HepG2 (cell line): ENCODE measurements around the gene LARP1. TPM values are rescaled to one million over a fixed set of nuclear protein-coding genes. Genes with fewer than 3 reads are reported as not detected.

Source experiments
- CENPX ChIP-seq: sonication (generic); formaldehyde crosslinking; IDR thresholded peaks from 2 replicates; pipeline ENCODE4 v1.9.0; 2021; ENCODE audit warnings: mild to moderate bottlenecking, missing genetic modification reagents, moderate library complexity
- CHCHD3 ChIP-seq: sonication (generic); formaldehyde crosslinking; IDR thresholded peaks from 2 replicates; pipeline ENCODE4 v1.8.0; 2022; ENCODE audit warnings: mild to moderate bottlenecking, missing genetic modification reagents, moderate library complexity
- FOSL1 ChIP-seq: sonication (generic); formaldehyde crosslinking; IDR thresholded peaks from 2 replicates; pipeline ENCODE4 v1.9.0; 2021; ENCODE audit warnings: missing genetic modification reagents, borderline replicate concordance
- GMEB2 ChIP-seq: IDR thresholded peaks from 2 replicates; pipeline ENCODE4 v1.6.1; 2016; ENCODE audit warnings: missing biosample characterization, missing genetic modification reagents, low read depth
- KDM3A ChIP-seq: IDR thresholded peaks from 2 replicates; pipeline ENCODE4 v1.6.1; 2018; ENCODE audit warnings: low read depth, missing compliant biosample characterization
- MNT ChIP-seq: fragments of 450-650 bp; IDR thresholded peaks from 2 replicates; pipeline ENCODE4 v1.6.1; 2016
- RBM22 ChIP-seq: fragments of 200-400 bp; formaldehyde crosslinking; optimal IDR thresholded peaks from 2 replicates; pipeline ENCODE3; 2017; ENCODE audit warnings: mild to moderate bottlenecking, low read length, moderate library complexity
- RNF219 ChIP-seq: sonication (generic); formaldehyde crosslinking; IDR thresholded peaks from 2 replicates; pipeline ENCODE4 v1.5.0; 2020; ENCODE audit warnings: mild to moderate bottlenecking, missing genetic modification reagents
- THAP8 ChIP-seq: sonication (generic); formaldehyde crosslinking; IDR thresholded peaks from 2 replicates; pipeline ENCODE4 v1.5.1; 2020; ENCODE audit warnings: missing genetic modification reagents, mild to moderate bottlenecking, borderline replicate concordance
- TRIM22 ChIP-seq: fragments of 450-650 bp; IDR thresholded peaks from 2 replicates; pipeline ENCODE4 v1.6.1; 2017
- ZBTB39 ChIP-seq: sonication (generic); formaldehyde crosslinking; IDR thresholded peaks from 2 replicates; pipeline ENCODE4 v1.5.0; 2020; ENCODE audit warnings: missing genetic modification reagents
- ZFP1 ChIP-seq: IDR thresholded peaks from 2 replicates; pipeline ENCODE4 v1.6.1; 2016
- ZNF441 ChIP-seq: sonication (generic); formaldehyde crosslinking; IDR thresholded peaks from 2 replicates; pipeline ENCODE4 v1.7.0; 2021; ENCODE audit warnings: missing genetic modification reagents, borderline replicate concordance
- ZNF570 ChIP-seq: sonication (generic); formaldehyde crosslinking; IDR thresholded peaks from 2 replicates; pipeline ENCODE4 v1.4.0; 2020; ENCODE audit warnings: mild to moderate bottlenecking, missing genetic modification reagents, borderline replicate concordance
- ZNF615 ChIP-seq: sonication (generic); formaldehyde crosslinking; IDR thresholded peaks from 2 replicates; pipeline ENCODE4 v1.5.0; 2020; ENCODE audit warnings: mild to moderate bottlenecking, missing genetic modification reagents, borderline replicate concordance
- ZNF878 ChIP-seq: sonication (generic); formaldehyde crosslinking; IDR thresholded peaks from 2 replicates; pipeline ENCODE4 v1.8.1; 2023; ENCODE audit warnings: mild to moderate bottlenecking, missing genetic modification reagents, moderate library complexity
- ZSCAN30 ChIP-seq: sonication (generic); formaldehyde crosslinking; IDR thresholded peaks from 2 replicates; pipeline ENCODE4 v1.5.0; 2020; ENCODE audit warnings: mild to moderate bottlenecking, missing genetic modification reagents
- ZZZ3 ChIP-seq: sonication (generic); formaldehyde crosslinking; IDR thresholded peaks from 2 replicates; pipeline ENCODE4 v1.4.0; 2020; ENCODE audit warnings: missing genetic modification reagents, mild to moderate bottlenecking, borderline replicate concordance
- polyA plus RNA-seq, 8 experiments: library from polyadenylated mRNA; depleted of rRNA in 3 of 8; stranded (reverse) in 7 of 8; unstranded in 1 of 8; fragments of >200 nt; fragmentation: Illumina TruSeq in 4 of 8; extraction: Trizol in 4 of 8; gene quantifications; 2 replicates each; pipeline versions ENCODE4 v1.2.1 to v1.2.3, GENCODE V29; 2011 to 2016; ENCODE audit warnings: low read depth in 4 of 8, missing spikeins in 1 of 8, mixed read lengths in 1 of 8; ENCODE audit not compliant: insufficient read depth in 1 of 8
- total RNA-seq, 5 experiments: library from RNA; depleted of rRNA; stranded (reverse); fragments of >200 nt; fragmentation: Illumina TruSeq; extraction: Trizol; gene quantifications; 2 replicates each; pipeline ENCODE4 v1.2.3, GENCODE V29; 2016; ENCODE audit warnings: low read depth in 1 of 5

The LARP1 gene
- total and polyA plus RNA-seq, 2 of the 13 experiments (the other 11 are each of a cell fraction or from before 2014, with no cell fraction given) = 45.2 to 61.4 TPM

GRCh38 chr5:154857530-154858296, 102.5 kb downstream of the LARP1 start (continued):
- no peak for TF ChIP-seq GMEB2 (CRISPR knock-in tag)
- TF ChIP-seq FOSL1 = no peak
- peak; percentile 77; the same call in 1 of the 2 replicates for TF ChIP-seq RNF219 (CRISPR knock-in tag)
- no peak for TF ChIP-seq CENPX (CRISPR knock-in tag)
- TF ChIP-seq TRIM22 = no peak
- TF ChIP-seq ZFP1 (CRISPR knock-in tag) = no peak
- no peak for TF ChIP-seq ZNF615
- 0 out of 2 replicates have a peak, but pooled peaks have one; percentile 45 for TF ChIP-seq ZNF878 (CRISPR knock-in tag)
- TF ChIP-seq CHCHD3 (CRISPR knock-in tag) = no peak
- no peak for TF ChIP-seq ZNF570 (CRISPR knock-in tag)
- TF ChIP-seq ZBTB39 (CRISPR knock-in tag) = no peak
- TF ChIP-seq RBM22 = peak; percentile 60
- no peak; the same call in 1 of the 2 replicates for TF ChIP-seq ZNF441
- TF ChIP-seq ZZZ3 (CRISPR knock-in tag) = no peak
- TF ChIP-seq KDM3A = no peak; the same call in 1 of the 2 replicates
- TF ChIP-seq MNT = peak; percentile 24; the same call in 1 of the 2 replicates
- TF ChIP-seq THAP8 (CRISPR knock-in tag) = peak; percentile 16; the same call in 1 of the 2 replicates
- peak; percentile 72; the same call in 1 of the 2 replicates for TF ChIP-seq ZSCAN30 (CRISPR knock-in tag)
